IMR-90 (cell line): ENCODE results near the gene ALX4. TPM values are rescaled to one million over a fixed set of nuclear protein-coding genes. Genes with fewer than 3 reads are reported as not detected.

ENCODE experiments used
- ATAC-seq: fragments of 200-7000 bp; cut with Tn5 transposase; 2 replicates; pipeline ENCODE4 v1.9.1; 2020; ENCODE audit warnings: low read depth, mild to moderate bottlenecking, moderate library complexity
- BruUV-seq: library from RNA; stranded (reverse); fragments of 400-500 nt; replicated peaks from 2 replicates; lab custom pipeline; 2021; lab: Mats Ljungman, UMichigan
- CTCF ChIA-PET: fragments of 300-600 bp; formaldehyde crosslinking; extraction: SDS; loops from one replicate; lab custom pipeline; 2021; ENCODE audit warnings: antibody characterized with exemption; lab: Yijun Ruan, JAX
- POLR2A ChIA-PET: fragments of 300-600 bp; sonication (Branson Sonifier 250); formaldehyde crosslinking; loops from one replicate; lab custom pipeline; 2022; ENCODE audit warnings: antibody characterized with exemption; ENCODE audit not compliant: unreplicated experiment; lab: Charles Lee
- DNase-seq: peaks from one replicate; pipeline ENCODE4 v3.0.0; 2013
- H2AFZ ChIP-seq: replicated peaks from 2 replicates; pipeline ENCODE3; 2013; ENCODE audit warnings: low read length, mild to moderate bottlenecking; ENCODE audit not compliant: poor library complexity
- H2AK5ac ChIP-seq: 2 replicates; pipeline ENCODE4 v1.6.1; 2013; ENCODE audit warnings: low read depth, low read length, inconsistent platforms
- H2AK9ac ChIP-seq: replicated peaks from 2 replicates; pipeline ENCODE3; 2013; ENCODE audit warnings: mild to moderate bottlenecking, low read depth, low read length, moderate library complexity; ENCODE audit not compliant: poor library complexity
- H2BK120ac ChIP-seq: 2 replicates; pipeline ENCODE4 v1.6.1; 2013; ENCODE audit warnings: low read depth, low read length, inconsistent platforms
- H2BK15ac ChIP-seq: 3 replicates; pipeline ENCODE4 v1.6.1; 2013; ENCODE audit warnings: low read depth, low read length, inconsistent platforms
- H2BK20ac ChIP-seq: 2 replicates; pipeline ENCODE4 v1.6.1; 2013; ENCODE audit warnings: low read depth, mild to moderate bottlenecking, inconsistent platforms, low read length, moderate library complexity
- H2BK5ac ChIP-seq: 2 replicates; pipeline ENCODE4 v1.6.1; 2013; ENCODE audit warnings: mild to moderate bottlenecking, low read depth, low read length, inconsistent platforms; ENCODE audit not compliant: poor library complexity, severe bottlenecking
- H3K14ac ChIP-seq: replicated peaks from 2 replicates; pipeline ENCODE4 v1.6.1; 2013; ENCODE audit warnings: low read depth, low read length, inconsistent platforms
- H3K18ac ChIP-seq: 2 replicates; pipeline ENCODE4 v1.6.1; 2013; ENCODE audit warnings: low read depth, low read length, control low read depth
- H3K23ac ChIP-seq: 2 replicates; pipeline ENCODE4 v1.6.1; 2013; ENCODE audit warnings: low read depth, low read length, inconsistent platforms
- H3K27ac ChIP-seq: 2 replicates; pipeline ENCODE4 v1.5.1; 2013; ENCODE audit warnings: mild to moderate bottlenecking, control low read depth, low read length; ENCODE audit not compliant: insufficient read depth
- H3K27me3 ChIP-seq: 2 replicates; pipeline ENCODE4 v1.6.1; 2013; ENCODE audit warnings: low read length; ENCODE audit not compliant: control insufficient read depth, insufficient read depth
- H3K36me3 ChIP-seq: 2 replicates; pipeline ENCODE4 v1.6.1; 2013; ENCODE audit warnings: low read length, mixed read lengths; ENCODE audit not compliant: control insufficient read depth, insufficient read depth
- H3K4ac ChIP-seq: 2 replicates; pipeline ENCODE4 v1.6.1; 2013; ENCODE audit warnings: low read depth, low read length, inconsistent platforms
- H3K4me1 ChIP-seq: 2 replicates; pipeline ENCODE4 v1.6.1; 2013; ENCODE audit warnings: low read length, mixed read lengths; ENCODE audit not compliant: control insufficient read depth, insufficient read depth
- H3K4me2 ChIP-seq: 2 replicates; pipeline ENCODE4 v1.6.1; 2013; ENCODE audit warnings: low read depth, mild to moderate bottlenecking, control low read depth, low read length, moderate library complexity
- H3K4me3 ChIP-seq: 2 replicates; pipeline ENCODE4 v1.5.1; 2013; ENCODE audit warnings: low read depth, mild to moderate bottlenecking, control low read depth, low read length, moderate library complexity; ENCODE audit not compliant: insufficient read depth
- H3K56ac ChIP-seq: 2 replicates; pipeline ENCODE4 v1.6.1; 2013; ENCODE audit warnings: low read length, inconsistent platforms; ENCODE audit not compliant: insufficient read depth; ENCODE audit errors: extremely low read depth
- H3K79me1 ChIP-seq, 2 experiments: 2 replicates each; pipeline ENCODE4 v1.6.1; 2013; ENCODE audit warnings: low read length in 2 of 2, inconsistent platforms in 1 of 2, low read depth in 1 of 2
- H3K9ac ChIP-seq: 2 replicates; pipeline ENCODE4 v1.6.1; 2013; ENCODE audit warnings: low read depth, low read length, control low read depth
- H3K9me1 ChIP-seq: 2 replicates; pipeline ENCODE4 v1.6.1; 2013; ENCODE audit warnings: low read length, inconsistent platforms; ENCODE audit not compliant: insufficient read depth
- H3K9me3 ChIP-seq: 2 replicates; pipeline ENCODE4 v1.6.1; 2013; ENCODE audit warnings: low read length; ENCODE audit not compliant: control insufficient read depth, insufficient read depth
- H4K20me1 ChIP-seq: 2 replicates; pipeline ENCODE4 v1.6.1; 2013; ENCODE audit warnings: low read length, inconsistent platforms; ENCODE audit not compliant: insufficient read depth
- H4K5ac ChIP-seq: 2 replicates; pipeline ENCODE4 v1.6.1; 2013; ENCODE audit warnings: mild to moderate bottlenecking, low read depth, low read length, control low read depth
- H4K8ac ChIP-seq, 2 experiments: 2 replicates each; pipeline ENCODE4 v1.6.1; 2013; ENCODE audit warnings: low read depth in 2 of 2, low read length in 2 of 2, control low read depth in 1 of 2, inconsistent platforms in 1 of 2
- H4K91ac ChIP-seq: 2 replicates; pipeline ENCODE4 v1.6.1; 2013; ENCODE audit warnings: low read depth, low read length, inconsistent platforms; ENCODE audit not compliant: insufficient read depth
- CEBPB ChIP-seq: IDR thresholded peaks from 2 replicates; pipeline ENCODE4 v1.6.1; 2012; ENCODE audit warnings: low read depth, low read length, improper control_type of control experiment
- CHD1 ChIP-seq: IDR thresholded peaks from 2 replicates; pipeline ENCODE4 v1.6.1; 2012; ENCODE audit warnings: low read depth, low read length, improper control_type of control experiment
- CTCF ChIP-seq: conservative IDR thresholded peaks from 2 replicates; pipeline ENCODE4 v1.5.1; 2012; ENCODE audit warnings: mild to moderate bottlenecking, low read depth, low read length, improper control_type of control experiment
- FOS ChIP-seq: fragments of 150-350 bp; IDR thresholded peaks from 2 replicates; pipeline ENCODE4 v1.6.1; 2016; ENCODE audit warnings: low read depth, low read length
- MAZ ChIP-seq: IDR thresholded peaks from 2 replicates; pipeline ENCODE4 v1.6.1; 2012; ENCODE audit warnings: low read depth, mild to moderate bottlenecking, low read length, improper control_type of control experiment, moderate library complexity, borderline replicate concordance
- MXI1 ChIP-seq: IDR thresholded peaks from 2 replicates; pipeline ENCODE4 v1.6.1; 2012; ENCODE audit warnings: low read depth, mild to moderate bottlenecking, low read length, moderate library complexity, borderline replicate concordance
- NFE2L2 ChIP-seq: fragments of 150-350 bp; IDR thresholded peaks from 2 replicates; pipeline ENCODE4 v1.6.1; 2016; ENCODE audit warnings: low read depth, mild to moderate bottlenecking, low read length
- POLR2A ChIP-seq: IDR thresholded peaks from 2 replicates; pipeline ENCODE4 v1.6.1; 2012; ENCODE audit warnings: mild to moderate bottlenecking, low read depth, low read length
- RAD21 ChIP-seq: IDR thresholded peaks from 2 replicates; pipeline ENCODE4 v1.6.1; 2012; ENCODE audit warnings: low read length, improper control_type of control experiment
- RCOR1 ChIP-seq: IDR thresholded peaks from 2 replicates; pipeline ENCODE4 v1.6.1; 2012; ENCODE audit warnings: mild to moderate bottlenecking, low read length, improper control_type of control experiment; ENCODE audit not compliant: insufficient replicate concordance
- RFX5 ChIP-seq: IDR thresholded peaks from 2 replicates; pipeline ENCODE4 v1.8.0; 2012; ENCODE audit warnings: low read depth, mild to moderate bottlenecking, low read length, moderate library complexity
- SMC3 ChIP-seq: fragments of 150-350 bp; IDR thresholded peaks from 2 replicates; pipeline ENCODE4 v1.6.1; 2016; ENCODE audit warnings: low read depth, mild to moderate bottlenecking, antibody characterized with exemption, low read length, moderate library complexity
- USF2 ChIP-seq: fragments of 150-350 bp; IDR thresholded peaks from 2 replicates; pipeline ENCODE4 v1.6.1; 2017; ENCODE audit warnings: mild to moderate bottlenecking, antibody characterized with exemption, low read length, low read depth
- WGBS, 2 experiments: methylation state at CpG; one replicate each; pipeline versions ENCODE4 v1.1.5 to v1.1.7; 2013; ENCODE audit warnings: missing lambda C conversion rate in 2 of 2; ENCODE audit not compliant: insufficient read length in 1 of 2; ENCODE audit errors: extremely low coverage in 2 of 2; 5-methylcytosine and 5-hydroxymethylcytosine counted together
- dilution Hi-C: fragments of 300-500 bp; cut with HindIII; formaldehyde crosslinking; loops from one replicate; pipeline ENCODE4 v1.14.3; 2018; ENCODE audit warnings: low sequenced_read_pairs; ENCODE audit not compliant: unreplicated experiment
- in situ Hi-C: fragments of 300-500 bp; cut with MboI; formaldehyde crosslinking; loops from 3 replicates; pipeline ENCODE4 v1.14.3; 2019; ENCODE audit warnings: low sequenced_read_pairs, inconsistent platforms, mixed read lengths
- intact Hi-C: fragments of 100-400 bp; cut with micrococcal nuclease; formaldehyde crosslinking; loops from 2 replicates; pipeline ENCODE4 v1.10.0; 2022
- polyA plus RNA-seq, 3 experiments: library from polyadenylated mRNA; depleted of rRNA; stranded (reverse); fragments of >200 nt; gene quantifications; 2 replicates each; pipeline ENCODE4 v1.2.3, GENCODE V29; 2012; ENCODE audit warnings: low replicate concordance in 1 of 3
- total RNA-seq: library from RNA; depleted of rRNA; stranded (reverse); fragments of >200 nt; gene quantifications from 2 replicates; pipeline ENCODE4 v1.2.3, GENCODE V29; 2012
- TF ChIP-seq, protein P1 (sequence below): fragments of 150-350 bp; IDR thresholded peaks from 2 replicates; pipeline ENCODE4 v1.6.1; 2016; ENCODE audit warnings: low read depth, mild to moderate bottlenecking, low read length, moderate library complexity, borderline replicate concordance

The ALX4 gene
- total and polyA plus RNA-seq, 2 of the 4 experiments (the other 2 are of a cell fraction): not detected

DNA sequence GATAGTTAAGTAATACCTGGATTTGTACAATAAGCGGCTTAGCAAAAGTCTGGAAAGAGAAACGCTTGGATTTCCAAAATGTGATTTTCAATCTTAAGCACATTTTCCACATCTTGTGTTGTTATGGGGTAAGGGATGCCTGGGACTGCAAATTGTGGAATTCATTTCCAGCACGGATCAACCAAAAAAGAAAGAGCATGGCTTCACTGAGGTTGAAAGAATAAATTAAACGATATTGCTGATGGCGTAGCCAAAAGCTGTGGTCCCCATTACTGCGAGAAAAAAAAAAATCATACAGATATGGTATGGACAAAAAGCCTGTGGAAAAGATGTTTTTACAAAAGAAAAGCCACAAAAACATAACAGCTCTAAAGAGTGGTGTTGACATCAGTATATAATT, 26.0 kb upstream of the ALX4 start:
- Histone ChIP-seq H3K9ac (no peak overlapping the region), H4K20me1 (no peaks in the 10 kb centered on the region), H2AFZ (no peak overlapping the region), H2AK9ac (no peak overlapping the region), H3K56ac (no peak overlapping the region), H3K4me1 (no peaks in the 10 kb centered on the region), H4K91ac (no peak overlapping the region), H2BK5ac (no peak overlapping the region), H3K14ac (no peak overlapping the region), H4K8ac (no peak overlapping the region), H3K9me3 (peaks cover 2% of the 10 kb centered on the region; the same call in 1 of the 2 replicates), H2BK120ac (no peak overlapping the region), H3K27me3 (peaks cover 64% of the 10 kb centered on the region), H3K23ac (no peak overlapping the region), H3K79me1 (no peaks in the 10 kb centered on the region), H3K9me1 (no peaks in the 10 kb centered on the region), H2BK15ac (no peak overlapping the region), H2AK5ac (no peak overlapping the region), H3K27ac (no peak overlapping the region), H3K4ac (no peak overlapping the region), H3K36me3 (no peaks in the 10 kb centered on the region), H3K18ac (no peak overlapping the region), H3K4me2 (no peak overlapping the region), H3K4me3 (no peak overlapping the region), H2BK20ac (no peak overlapping the region), H4K5ac (no peak overlapping the region)
- in situ Hi-C loops: no loop called here
- ATAC-seq (no peak), DNase-seq (no peak)
- ChIA-PET CTCF (no interaction called here), POLR2A (no interaction called here)
- TF ChIP-seq POLR2A (no peak), RAD21 (no peak), CTCF (no peak), MXI1 (no peak), CHD1 (no peak), SMC3 (no peak), MAZ (no peak), RCOR1 (no peak), CEBPB (no peak), USF2 (no peak), FOS (no peak), RFX5 (no peak), NFE2L2 (no peak)
- TF ChIP-seq, protein P1, sequence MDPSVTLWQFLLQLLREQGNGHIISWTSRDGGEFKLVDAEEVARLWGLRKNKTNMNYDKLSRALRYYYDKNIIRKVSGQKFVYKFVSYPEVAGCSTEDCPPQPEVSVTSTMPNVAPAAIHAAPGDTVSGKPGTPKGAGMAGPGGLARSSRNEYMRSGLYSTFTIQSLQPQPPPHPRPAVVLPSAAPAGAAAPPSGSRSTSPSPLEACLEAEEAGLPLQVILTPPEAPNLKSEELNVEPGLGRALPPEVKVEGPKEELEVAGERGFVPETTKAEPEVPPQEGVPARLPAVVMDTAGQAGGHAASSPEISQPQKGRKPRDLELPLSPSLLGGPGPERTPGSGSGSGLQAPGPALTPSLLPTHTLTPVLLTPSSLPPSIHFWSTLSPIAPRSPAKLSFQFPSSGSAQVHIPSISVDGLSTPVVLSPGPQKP: no peak
- no CpG with 5 or more reads among the region's 6 CpGs for WGBS, 2 experiments
- intact Hi-C loops: no loop called here
- dilution Hi-C loops: no loop called here
- no TSS peak for BruUV-seq
